8988T (cell line): ENCODE results near the gene SPATA20.

Source experiments
- DNase-seq: peaks from one replicate; pipeline ENCODE4 v3.0.0; 2011

SPATA20 gene

DNA sequence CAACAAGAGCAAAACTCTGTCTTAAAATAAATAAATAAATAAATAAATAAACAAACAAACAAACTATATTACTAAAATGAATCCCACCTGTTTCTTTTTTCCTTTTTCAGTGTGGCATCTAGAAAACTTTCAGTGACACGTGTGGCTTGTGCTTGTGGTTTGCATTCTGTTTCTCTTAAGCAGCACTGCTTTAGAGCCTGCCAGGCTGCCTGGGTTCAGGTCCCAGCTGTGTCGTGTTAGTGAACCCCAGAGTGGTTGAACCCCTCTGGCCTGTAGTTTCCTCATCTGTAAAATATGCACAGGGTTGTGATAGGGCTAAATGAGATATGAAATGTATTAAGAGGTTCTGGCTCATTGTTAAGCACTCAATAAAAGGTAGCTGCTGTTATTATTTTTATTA, 26.5 kb upstream of the SPATA20 start:
- no peak for DNase-seq

DNA sequence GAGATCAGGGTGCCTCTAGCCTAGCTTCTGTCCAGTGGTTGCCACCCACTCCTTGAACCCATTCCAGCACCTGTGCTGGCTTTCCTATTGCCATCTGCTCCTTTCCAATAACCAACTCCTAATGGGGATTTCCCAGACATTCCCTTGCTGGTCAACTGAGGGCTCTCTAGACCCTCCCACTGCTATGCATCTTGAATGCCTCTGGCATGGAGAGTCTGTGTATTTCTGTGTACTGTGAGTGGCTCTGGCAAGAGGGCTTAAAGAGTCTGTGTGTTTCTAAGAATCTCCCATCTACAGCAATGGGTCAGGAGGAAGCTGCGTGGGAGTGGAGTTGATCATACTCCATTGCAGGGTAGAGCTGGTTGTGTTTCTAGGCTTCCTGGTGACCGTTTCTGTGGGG, 25.5 kb upstream of the SPATA20 start:
- DNase-seq, result no peak

DNA sequence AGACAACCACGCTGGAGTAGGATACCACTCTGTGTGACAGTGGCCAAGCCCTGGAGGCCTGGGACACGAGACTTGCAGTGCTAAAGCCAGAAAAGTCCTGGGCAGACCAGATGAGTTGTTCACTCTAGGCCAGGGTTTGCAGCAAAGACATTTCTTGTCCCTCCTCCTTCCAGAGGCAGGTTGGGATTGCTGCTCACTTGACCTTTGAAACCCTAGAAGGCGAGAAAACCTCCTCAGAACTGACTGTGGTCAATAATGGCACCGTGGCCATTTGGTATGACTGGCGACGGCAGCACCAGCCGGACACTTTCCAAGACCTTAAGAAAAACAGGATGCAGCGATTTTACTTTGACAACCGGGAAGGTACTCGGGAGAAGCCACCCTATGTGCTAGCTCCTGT, 24.2 kb upstream of the SPATA20 start:
- DNase-seq, result no peak

DNA sequence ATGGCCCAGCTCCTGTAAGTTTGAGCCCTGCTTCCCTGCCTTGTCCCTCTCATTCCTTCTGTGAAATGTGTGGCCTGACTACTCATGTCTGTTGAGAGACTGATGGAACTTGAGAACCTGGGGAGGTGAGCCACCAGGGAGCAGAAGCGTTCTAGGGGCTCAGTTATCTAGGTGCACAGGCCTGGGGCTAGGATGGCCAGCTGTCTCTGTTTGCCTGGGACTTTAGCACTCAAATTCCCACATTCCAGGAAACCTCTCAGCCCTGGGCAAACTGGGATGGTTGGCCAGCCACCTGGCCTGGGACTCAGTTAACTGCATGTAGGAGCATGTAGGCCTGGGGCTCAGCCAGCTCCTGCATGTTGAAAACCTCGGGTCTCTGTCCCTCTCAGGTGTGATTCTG, 23.8 kb upstream of the SPATA20 start:
- DNase-seq, result no peak

DNA sequence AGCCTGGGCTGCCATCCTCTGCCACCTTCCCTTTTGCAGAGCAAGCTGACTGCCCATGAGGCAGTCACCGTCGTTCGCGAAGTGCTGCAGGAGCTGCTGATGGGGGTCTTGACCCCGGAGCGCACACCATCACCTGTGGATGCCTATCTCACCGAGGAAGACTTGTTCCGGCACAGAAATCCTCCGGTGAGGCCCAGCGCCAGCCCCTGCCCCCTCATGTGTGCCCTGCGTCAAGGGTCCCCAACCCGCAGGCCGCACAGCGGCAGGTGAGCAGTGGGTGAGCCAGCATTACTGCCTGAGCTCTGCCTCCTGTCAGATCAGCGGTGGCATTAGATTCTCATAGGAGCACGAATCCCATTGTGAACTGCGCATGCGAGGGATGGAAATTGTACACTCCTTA, 22.1 kb upstream of the SPATA20 start:
- no peak for DNase-seq

DNA sequence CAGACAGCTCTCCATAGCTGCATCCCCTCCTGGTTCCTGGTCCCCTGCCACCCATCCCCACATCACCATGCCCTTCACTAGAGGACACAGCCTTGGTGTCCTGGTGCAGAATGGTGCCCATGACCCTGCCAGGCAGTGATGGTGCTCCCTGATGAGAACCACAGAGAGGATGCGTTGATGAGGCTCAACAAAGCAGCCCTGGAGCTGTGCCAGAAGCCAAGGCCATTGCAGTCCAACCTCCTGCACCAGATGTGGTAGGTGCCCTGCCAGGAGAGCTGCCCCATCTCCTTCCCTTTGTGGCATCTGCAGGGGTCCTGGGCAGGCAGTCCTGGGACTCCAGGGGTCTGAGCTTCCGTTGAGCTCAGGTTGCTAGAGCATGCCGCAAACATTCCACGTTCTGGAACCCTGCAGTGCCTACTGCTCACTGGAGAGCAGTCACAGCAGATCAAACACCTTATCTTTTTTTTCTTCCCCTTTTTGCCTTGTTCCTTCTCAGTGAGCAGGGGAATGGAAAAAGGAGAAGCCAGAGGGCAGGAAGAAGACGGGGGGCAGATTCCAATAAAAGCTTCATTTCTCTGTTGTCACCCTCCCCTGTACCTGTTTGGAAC, 19.7 kb upstream of the SPATA20 start:
- DNase-seq, result no peak

DNA sequence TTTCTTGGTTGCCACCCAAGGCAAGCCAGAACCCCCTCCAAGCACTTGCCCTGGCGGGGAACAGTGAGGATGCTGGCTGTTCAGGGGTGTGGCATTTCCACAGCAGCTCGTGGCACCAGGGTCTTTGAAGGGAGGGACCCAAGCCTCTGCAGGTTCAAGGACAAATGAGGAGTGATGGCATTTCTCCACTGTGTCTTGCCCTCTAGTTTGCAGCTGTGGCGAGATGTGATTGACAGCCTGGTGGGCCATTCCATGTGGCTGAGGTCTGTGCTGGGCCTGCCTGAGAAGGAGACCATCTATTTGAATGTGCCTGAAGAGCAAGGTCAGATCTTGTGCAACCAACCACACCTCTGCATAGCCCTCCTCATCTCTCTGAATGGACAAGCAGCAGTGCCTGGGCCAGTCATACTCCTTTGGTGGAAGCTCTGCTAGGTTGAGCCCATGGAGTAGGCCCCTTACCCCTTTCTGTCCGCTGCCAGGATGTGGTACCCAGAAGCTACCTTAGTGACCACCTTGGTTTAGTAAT, 19.0 kb upstream of the SPATA20 start:
- no peak for DNase-seq

DNA sequence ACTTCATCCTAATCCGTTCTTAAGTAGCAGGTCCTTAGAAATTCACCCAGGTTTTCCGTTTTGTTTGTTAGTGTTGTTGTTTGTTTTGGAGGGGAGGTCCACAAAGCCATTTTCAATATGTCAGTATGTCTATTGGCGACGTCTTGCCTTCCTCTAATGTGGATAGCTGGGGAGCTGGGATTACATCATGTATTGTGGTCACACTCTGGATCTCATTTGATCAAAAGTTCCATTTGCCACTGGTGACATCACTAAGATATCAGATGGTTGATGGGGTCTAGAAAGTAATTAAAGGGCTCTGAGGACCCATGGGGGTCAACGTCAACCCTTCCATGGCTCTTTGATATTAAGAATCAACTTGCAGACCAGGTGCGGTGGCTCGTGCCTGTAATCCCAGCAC, 17.1 kb upstream of the SPATA20 start:
- DNase-seq, result no peak

DNA sequence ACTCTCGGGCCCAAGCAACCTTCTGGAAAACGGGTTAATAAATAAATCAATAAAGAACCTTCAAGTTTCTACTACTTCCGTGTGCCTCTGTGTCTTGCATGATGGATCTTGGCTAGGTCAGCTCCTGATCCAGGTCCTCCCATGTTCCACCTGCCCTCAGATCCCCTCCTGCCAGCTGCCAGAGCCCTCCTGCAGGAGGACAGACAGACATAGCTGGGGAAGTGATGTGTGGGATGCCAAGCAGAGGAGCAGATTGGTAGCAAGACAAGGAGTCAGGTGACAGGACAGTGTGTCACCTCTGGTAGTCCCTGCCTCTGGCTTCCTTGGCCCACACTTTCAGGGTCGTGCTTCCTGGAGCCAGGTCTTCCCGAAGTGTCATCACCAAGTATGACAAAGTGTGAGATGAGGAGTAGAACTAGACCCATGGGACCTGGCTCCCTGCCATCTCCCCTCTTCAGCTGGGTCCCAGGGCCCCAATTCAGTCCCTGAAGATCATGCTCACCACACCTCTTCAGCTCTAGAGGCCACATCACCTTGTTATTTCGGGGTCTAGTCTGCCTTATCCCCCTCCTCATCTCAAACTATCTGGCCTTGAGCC, 15.4 kb upstream of the SPATA20 start:
- DNase-seq, result no peak

DNA sequence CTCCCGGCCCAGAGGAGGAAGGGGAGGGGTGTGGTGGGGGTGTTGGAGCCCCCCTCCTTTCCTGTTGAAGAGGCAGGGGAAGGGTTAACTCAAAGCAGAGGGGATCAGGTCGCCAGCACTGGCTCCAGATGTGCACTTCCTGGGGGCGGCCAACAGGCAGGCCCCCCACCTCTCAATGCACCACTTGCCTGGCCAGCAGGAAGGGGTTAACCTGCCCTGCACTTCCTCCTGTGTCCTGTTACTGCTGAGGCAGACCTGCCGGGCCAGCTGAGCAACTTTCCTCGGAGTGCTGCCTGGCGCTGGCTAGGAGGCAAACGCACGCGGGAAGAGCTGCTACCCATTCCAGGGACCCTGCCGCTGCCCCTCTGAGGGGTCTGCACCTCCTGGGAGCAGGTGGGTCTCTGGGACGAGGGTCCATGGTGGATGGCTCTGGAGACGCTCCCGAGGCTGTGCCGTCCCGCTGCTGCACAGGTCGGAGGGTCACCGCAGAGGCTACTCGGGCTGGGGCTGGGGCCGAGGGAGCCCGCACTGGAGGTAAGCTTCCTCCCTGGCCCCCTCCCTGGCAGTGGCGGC, 14.4 kb upstream of the SPATA20 start, which contains the start of gene EPN3:
TSS of gene EPN3 (plus strand) at position 284 of the 573 bp plus-strand sequence. CDS start 3,822 bp downstream, outside the sequence.
- peak; percentile 73 for DNase-seq

DNA sequence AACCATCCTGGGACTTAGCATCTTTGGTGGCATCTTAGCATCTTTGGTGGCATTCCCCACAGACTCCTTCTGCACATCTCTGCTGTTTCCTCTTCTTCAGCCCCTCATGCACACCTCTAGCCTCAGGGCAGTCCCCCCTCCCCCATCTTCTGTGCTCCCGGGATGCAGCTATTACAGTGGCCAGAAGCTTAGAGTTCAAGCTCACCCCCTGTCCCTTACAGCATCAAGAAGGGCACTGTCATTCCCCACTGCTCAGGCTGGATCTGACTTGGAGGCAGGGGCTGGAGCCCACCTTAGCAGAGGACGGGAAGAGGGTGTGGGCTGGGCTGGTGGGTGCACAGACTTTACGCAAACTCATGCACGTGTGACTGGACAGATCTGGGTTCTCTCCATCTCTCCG, 13.8 kb upstream of the SPATA20 start:
- no peak for DNase-seq

DNA sequence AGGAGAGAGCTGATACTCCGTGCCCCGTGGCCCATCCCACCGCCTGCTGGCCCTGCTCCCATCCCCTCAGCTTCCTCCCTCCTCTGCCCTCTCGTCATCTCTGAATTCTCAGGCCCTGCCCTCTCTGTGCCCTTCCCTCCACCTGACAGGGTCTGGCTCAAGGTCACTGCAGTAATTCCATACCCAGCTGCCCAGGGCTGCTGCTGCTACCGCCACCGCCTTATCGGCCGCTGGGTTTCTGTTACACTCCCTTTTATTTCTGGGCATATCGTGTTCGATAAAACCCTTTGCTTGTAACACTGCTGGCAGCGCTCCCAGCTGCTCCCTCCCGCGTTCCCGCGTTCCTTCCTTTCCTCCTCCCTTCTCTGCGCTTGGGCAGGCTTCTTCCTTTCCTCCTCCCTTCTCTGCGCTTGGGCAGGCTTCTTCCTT, 13.2 kb upstream of the SPATA20 start:
- DNase-seq, result no peak

DNA sequence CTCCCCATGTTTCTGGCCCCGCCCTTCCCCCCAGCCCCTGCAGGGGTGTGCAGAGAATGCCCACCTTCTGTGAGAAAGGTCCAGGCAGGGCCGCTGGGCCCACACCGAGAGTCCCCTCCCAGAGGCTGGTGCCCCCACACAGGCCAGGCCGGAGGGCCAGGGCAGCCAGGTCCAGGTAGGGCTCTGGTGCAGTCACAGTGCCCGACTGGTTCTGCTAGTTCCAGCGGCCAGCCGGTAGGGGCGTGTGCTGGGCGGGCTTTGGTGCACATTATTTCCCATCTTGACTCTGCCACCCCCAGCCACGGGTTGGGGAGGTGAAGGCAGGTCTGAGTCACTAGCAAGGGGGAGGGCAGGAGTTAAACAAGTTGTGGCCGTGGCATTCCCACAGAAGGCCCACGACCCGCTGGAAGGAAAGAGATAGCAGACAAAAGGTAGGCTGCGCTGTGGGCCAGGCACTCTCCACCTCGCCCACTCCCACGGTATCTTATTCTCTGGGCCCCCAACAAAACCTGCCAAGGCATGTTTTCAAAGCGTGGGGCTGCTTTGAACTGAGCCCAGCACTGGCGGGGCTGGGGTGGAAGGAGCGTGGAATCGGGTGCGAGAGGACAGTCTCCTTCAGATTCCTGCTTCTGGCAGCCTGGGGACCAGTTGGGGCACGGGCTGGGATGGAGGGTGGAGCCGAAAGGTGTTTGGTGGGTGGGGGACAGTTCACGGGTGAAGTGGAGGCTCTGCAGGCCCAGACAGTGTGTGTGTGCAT, 12.6 kb upstream of the SPATA20 start:
- peak; percentile 87 for DNase-seq

DNA sequence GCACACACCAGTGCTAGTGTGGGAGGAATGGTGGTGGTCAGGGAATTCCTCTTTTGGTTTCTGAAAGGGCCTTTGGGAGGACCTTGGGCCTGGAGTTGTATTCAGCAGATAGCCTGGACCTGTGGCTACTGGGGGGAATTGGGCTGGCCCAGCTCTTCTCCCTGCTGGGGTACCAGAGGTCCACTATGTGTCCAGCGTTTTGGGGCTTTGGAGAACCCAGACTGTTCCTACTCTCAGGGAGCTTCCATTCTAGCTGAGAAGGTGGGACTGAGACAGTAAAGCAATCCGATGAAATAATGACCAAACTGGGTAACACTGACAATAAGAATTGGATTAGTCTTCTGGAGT, 12.0 kb upstream of the SPATA20 start:
- DNase-seq, result no peak

DNA sequence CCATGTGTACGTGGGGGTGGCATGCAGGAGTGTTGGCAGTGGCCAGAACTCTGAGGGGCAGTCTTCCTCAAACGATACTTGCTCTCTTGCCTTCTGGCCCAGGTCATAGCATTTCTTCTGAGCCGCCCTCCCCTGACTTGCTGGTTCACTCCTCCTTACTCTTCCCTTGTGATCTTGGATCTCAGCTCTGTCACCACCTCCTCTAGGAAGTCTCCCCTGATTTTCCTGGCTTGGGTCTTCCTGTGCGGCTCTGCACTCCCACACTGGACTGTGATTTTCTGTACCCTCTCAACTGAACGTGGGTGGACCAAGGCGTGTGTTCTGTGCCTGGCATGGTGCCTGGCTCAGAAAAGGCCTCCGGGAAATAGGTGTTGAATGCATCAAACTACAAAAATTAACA, 11.6 kb upstream of the SPATA20 start:
- DNase-seq, result no peak

DNA sequence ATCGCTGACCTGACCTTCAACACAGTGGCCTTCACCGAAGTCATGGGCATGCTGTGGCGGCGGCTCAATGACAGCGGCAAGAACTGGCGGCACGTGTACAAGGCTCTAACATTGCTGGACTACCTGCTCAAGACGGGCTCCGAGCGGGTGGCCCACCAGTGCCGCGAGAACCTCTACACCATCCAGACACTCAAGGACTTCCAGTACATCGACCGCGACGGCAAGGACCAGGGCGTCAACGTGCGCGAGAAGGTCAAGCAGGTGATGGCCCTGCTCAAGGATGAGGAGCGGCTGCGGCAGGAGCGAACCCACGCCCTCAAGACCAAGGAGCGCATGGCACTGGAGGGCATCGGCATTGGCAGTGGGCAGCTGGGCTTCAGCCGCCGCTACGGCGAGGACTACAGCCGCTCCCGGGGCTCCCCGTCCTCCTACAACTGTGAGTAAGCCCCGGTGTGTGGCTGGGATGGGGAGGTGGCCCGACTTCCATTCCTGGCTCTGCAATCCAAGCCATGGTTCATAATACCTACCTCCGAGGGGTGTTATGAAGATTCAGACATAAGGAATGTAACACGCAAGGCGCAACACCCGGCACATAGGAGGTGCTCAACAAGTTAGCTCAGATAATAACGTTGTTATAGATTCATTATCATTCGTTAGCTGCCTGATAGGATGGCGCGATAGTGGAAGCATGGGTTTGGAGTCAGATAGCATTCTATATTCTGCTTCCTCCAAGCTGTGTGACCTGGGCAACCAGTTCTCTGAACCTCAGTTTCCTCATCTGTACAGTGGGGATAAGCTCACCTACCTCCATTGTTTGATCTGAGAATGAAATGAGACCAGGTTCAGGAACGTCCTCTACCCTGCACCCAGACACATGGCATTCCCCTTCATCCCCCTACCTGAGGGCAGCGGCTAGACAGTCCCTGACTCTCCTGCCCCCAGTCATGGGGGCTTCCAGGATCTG, 10.0 kb upstream of the SPATA20 start:
- DNase-seq, result no peak

DNA sequence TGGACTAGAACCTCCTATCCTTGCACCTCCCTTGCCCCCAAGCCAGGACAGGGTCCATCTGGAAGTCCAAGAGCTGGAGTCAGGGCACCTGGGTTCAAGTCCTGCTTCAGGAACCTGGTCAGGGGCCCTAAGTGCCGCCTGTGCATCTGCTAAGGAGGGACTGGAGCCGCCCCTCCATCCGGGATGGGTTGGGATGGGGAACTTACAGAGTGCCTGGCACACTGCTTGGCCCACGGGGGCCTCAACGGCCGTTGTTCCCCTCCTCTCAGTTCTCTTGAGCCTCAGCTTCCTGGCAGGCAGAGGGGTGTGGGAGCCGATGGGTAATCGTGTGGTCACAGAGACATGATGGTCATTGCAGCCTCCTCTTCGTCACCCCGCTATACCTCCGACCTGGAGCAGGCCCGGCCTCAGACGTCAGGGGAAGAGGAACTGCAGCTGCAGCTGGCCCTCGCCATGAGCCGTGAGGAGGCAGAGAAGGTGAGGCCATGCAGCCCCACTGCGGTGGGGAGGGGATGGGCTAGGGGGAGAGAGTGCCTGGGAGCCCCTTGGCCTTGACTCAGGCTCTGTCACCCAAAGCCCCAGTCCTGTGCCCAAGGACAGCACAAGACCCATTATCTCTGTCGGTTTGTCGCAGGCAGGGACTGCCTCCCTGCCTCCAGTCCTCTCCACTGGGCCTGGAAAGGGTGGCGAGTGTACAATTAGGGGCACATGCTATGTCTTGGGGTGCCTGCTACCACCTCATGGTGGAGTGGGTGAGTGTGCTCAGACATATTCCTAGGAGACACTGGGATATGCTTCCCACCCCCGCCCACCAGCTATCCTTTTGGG, 9.0 kb upstream of the SPATA20 start:
- DNase-seq, result no peak

DNA sequence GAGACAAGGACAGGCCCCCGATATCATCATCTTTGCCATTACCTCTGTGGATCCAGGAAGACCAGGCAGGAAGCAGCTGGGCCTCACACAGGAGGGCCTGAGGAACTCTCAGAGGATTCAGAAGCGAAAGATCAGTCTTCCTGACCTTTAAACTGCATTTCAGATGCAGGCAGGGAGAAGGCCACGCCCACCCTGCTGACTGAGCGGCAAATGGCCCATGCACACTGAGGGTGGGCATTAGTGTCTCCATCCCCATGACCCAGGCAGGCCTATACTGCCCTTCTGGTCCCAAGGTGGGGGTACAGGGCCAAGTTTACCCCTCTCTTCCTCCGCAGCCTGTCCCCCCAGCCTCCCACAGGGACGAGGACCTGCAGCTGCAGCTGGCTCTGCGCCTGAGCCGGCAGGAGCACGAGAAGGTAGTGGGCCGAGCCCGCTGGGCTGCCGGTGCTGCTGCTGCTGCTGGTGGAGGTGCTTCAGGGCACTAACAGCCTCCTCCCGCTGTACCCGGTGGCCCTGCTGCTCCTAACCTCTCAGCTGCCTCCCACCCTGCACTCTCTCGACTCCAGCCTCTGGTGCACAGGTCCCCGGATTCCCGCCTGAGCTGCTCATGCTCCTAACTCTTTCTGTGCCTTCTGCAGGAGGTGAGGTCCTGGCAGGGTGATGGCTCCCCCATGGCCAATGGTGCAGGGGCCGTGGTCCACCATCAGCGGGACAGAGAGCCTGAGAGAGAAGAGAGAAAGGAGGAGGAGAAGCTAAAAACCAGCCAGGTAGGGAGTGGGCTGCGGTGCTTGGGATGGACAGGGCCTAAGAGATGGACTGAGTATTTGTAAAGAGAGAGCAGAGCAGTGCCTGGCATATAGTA, 8.2 kb upstream of the SPATA20 start:
- no peak for DNase-seq

DNA sequence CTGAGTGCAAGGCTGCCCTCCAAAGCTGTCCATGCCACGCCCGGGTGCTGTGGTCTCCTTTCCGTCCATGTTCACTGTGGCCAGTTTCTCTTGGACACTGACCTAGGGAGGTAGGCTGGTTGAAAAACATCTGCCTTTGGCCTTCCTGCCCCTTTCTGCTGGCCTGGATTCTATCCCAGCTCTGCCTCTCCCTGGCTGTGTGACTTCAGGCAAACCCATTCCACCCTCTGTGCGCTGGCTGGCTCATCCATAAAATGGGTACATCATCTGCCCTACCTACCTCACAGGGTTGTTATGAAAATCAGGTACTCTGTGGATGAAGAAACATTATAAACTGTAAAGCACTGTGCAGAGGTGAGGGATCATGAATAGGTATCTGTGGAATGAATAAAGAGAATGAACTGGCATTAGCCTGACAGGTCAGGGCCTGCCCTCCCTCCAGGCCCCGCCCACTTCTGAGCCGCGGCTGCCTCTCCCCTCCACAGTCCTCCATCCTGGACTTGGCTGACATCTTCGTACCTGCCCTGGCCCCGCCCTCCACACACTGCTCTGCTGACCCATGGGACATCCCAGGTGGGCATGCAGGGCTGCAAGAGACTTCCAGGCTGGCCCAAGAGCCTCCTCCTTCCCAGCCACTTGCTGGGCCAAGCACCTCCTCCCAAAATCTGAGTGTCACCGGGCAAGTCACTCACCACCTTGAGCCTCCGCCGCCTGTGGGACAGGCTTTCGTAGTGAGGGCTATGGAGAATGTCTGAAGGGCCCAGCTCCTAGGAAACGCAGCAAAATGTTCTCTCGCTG, 7.0 kb upstream of the SPATA20 start:
- no peak for DNase-seq
